HEK293 (cell line): ENCODE results near the gene TESMIN.

Experiments used
- CTCF ChIA-PET: fragments of 350-600 bp; formaldehyde crosslinking; extraction: SDS; loops from one replicate; lab custom pipeline; 2021; ENCODE audit warnings: antibody characterized with exemption; lab: Yijun Ruan, JAX
- POLR2A ChIA-PET: fragments of 300-600 bp; formaldehyde crosslinking; extraction: SDS; loops from one replicate; lab custom pipeline; 2020; ENCODE audit warnings: antibody characterized with exemption, inconsistent platforms; lab: Yijun Ruan, JAX
- H3K27ac ChIP-seq: fragments of 200-500 bp; sonication (Bioruptor generic); 2 replicates; pipeline ENCODE4 v1.5.1; 2014; ENCODE audit warnings: low read depth, low read length, control low read depth, inconsistent platforms; ENCODE audit errors: extremely low read depth
- H3K36me3 ChIP-seq, 2 experiments: fragments of 200-500 bp in 1 of 2; sonication (Bioruptor generic) in 1 of 2; 1 replicate in 1 of 2; 2 replicates in 1 of 2; pipeline ENCODE4 v1.5.1; 2014 to 2017; ENCODE audit warnings: inconsistent platforms in 2 of 2, low read length in 2 of 2; ENCODE audit not compliant: control insufficient read depth in 2 of 2, insufficient read depth in 1 of 2
- H3K4me1 ChIP-seq: fragments of 200-500 bp; sonication (Bioruptor generic); 2 replicates; pipeline ENCODE4 v1.5.1; 2014; ENCODE audit warnings: mild to moderate bottlenecking, low read length, inconsistent platforms; ENCODE audit not compliant: control insufficient read depth, insufficient read depth
- H3K4me3 ChIP-seq: 2 replicates; pipeline ENCODE4 v1.5.1; 2011; ENCODE audit warnings: low read depth, mild to moderate bottlenecking, control low read depth, low read length, moderate library complexity
- H3K9me3 ChIP-seq: fragments of 200-500 bp; sonication (Bioruptor generic); 2 replicates; pipeline ENCODE4 v1.5.1; 2014; ENCODE audit warnings: low read depth, low read length, inconsistent platforms; ENCODE audit not compliant: control insufficient read depth, insufficient read depth
- BCL11A ChIP-seq: fragments of 450-650 bp; formaldehyde crosslinking; IDR thresholded peaks from 2 replicates; pipeline ENCODE4 v1.5.1; 2016; ENCODE audit warnings: low read depth, missing biosample characterization, missing genetic modification characterization
- CTCF ChIP-seq: fragments of 450-650 bp; formaldehyde crosslinking; IDR thresholded peaks from 2 replicates; pipeline ENCODE4 v1.5.1; 2016; ENCODE audit warnings: missing biosample characterization, missing genetic modification characterization
- IKZF3 ChIP-seq: fragments of 450-650 bp; IDR thresholded peaks from 2 replicates; pipeline ENCODE4 v1.5.0; 2018; ENCODE audit warnings: missing biosample characterization, mild to moderate bottlenecking, missing genetic modification characterization, moderate library complexity
- SP2 ChIP-seq: fragments of 450-650 bp; formaldehyde crosslinking; IDR thresholded peaks from 2 replicates; pipeline ENCODE4 v1.5.1; 2016; ENCODE audit warnings: missing biosample characterization, missing genetic modification characterization
- ZBTB6 ChIP-seq: fragments of 450-650 bp; formaldehyde crosslinking; IDR thresholded peaks from 2 replicates; pipeline ENCODE4 v1.5.1; 2017; ENCODE audit warnings: missing biosample characterization, missing genetic modification characterization
- ZBTB7A ChIP-seq: fragments of 450-650 bp; formaldehyde crosslinking; IDR thresholded peaks from 2 replicates; pipeline ENCODE4 v1.5.1; 2016; ENCODE audit warnings: low read depth, missing biosample characterization, missing genetic modification characterization
- ZFHX2 ChIP-seq: fragments of 450-650 bp; formaldehyde crosslinking; conservative IDR thresholded peaks from 2 replicates; pipeline ENCODE4 v1.5.1; 2016; ENCODE audit warnings: missing biosample characterization, missing genetic modification characterization
- ZNF10 ChIP-seq: fragments of 450-650 bp; formaldehyde crosslinking; IDR thresholded peaks from 2 replicates; pipeline ENCODE4 v1.5.1; 2017; ENCODE audit warnings: missing biosample characterization, missing genetic modification characterization
- ZNF148 ChIP-seq: fragments of 450-650 bp; formaldehyde crosslinking; IDR thresholded peaks from 2 replicates; pipeline ENCODE4 v1.5.0; 2017; ENCODE audit warnings: missing biosample characterization, missing genetic modification characterization, borderline replicate concordance
- ZNF24 ChIP-seq: fragments of 450-650 bp; formaldehyde crosslinking; IDR thresholded peaks from 2 replicates; pipeline ENCODE4 v1.5.1; 2016; ENCODE audit warnings: missing biosample characterization, missing genetic modification characterization
- ZNF37A ChIP-seq: fragments of 450-650 bp; IDR thresholded peaks from 2 replicates; pipeline ENCODE4 v1.5.1; 2018; ENCODE audit warnings: missing biosample characterization, missing genetic modification characterization
- ZNF394 ChIP-seq: fragments of 450-650 bp; formaldehyde crosslinking; IDR thresholded peaks from 2 replicates; pipeline ENCODE4 v1.5.1; 2016; ENCODE audit warnings: missing biosample characterization, missing genetic modification characterization, mild to moderate bottlenecking, moderate library complexity, borderline replicate concordance
- ZNF416 ChIP-seq: fragments of 450-650 bp; formaldehyde crosslinking; IDR thresholded peaks from 2 replicates; pipeline ENCODE4 v1.5.1; 2016; ENCODE audit warnings: missing biosample characterization, missing genetic modification characterization
- ZNF423 ChIP-seq: fragments of 450-650 bp; formaldehyde crosslinking; IDR thresholded peaks from 2 replicates; pipeline ENCODE4 v1.5.1; 2016; ENCODE audit warnings: missing biosample characterization, missing genetic modification characterization
- ZNF473 ChIP-seq: fragments of 450-650 bp; formaldehyde crosslinking; IDR thresholded peaks from 2 replicates; pipeline ENCODE4 v1.5.1; 2017; ENCODE audit warnings: missing biosample characterization, missing genetic modification characterization
- ZNF529 ChIP-seq: fragments of 450-650 bp; formaldehyde crosslinking; IDR thresholded peaks from 2 replicates; pipeline ENCODE4 v1.5.1; 2017; ENCODE audit warnings: missing genetic modification characterization, missing biosample characterization; ENCODE audit not compliant: insufficient replicate concordance
- ZNF600 ChIP-seq: fragments of 450-650 bp; formaldehyde crosslinking; IDR thresholded peaks from 2 replicates; pipeline ENCODE4 v1.5.1; 2016; ENCODE audit warnings: missing biosample characterization, missing genetic modification characterization
- ZNF654 ChIP-seq: fragments of 450-650 bp; formaldehyde crosslinking; IDR thresholded peaks from 2 replicates; pipeline ENCODE4 v1.5.1; 2016; ENCODE audit warnings: low read depth, missing biosample characterization, missing genetic modification characterization
- ZXDB ChIP-seq: fragments of 450-650 bp; formaldehyde crosslinking; IDR thresholded peaks from 2 replicates; pipeline ENCODE4 v1.5.1; 2016; ENCODE audit warnings: missing biosample characterization, missing genetic modification characterization

The TESMIN gene

GRCh38 chr11:68751331-68751856, at the start of gene TESMIN (continued):
- TF ChIP-seq IKZF3 (tag by site-specific recombination), result peak; percentile 64; the same call in 1 of the 2 replicates
- TF ChIP-seq ZXDB (tag by site-specific recombination), result 0 out of 2 replicates have a peak, but pooled peaks have one; percentile 16

- ChIA-PET POLR2A (no interaction called here), CTCF (interaction anchor here (0.6 to 3.0 kb wide), 39 partner anchors 8 to 1281 kb away, joined by 3 to 17 read pairs (median 4); no protein-coding TSS in a partner anchor)
- H3K9me3 ChIP-seq, result no peaks in the 10 kb centered on the region
- peaks cover 0 to 47% of the 10 kb centered on the region in 2 experiments; a peak in 2 of 3 replicates for H3K36me3 ChIP-seq
- peak; percentile 28 for TF ChIP-seq ZNF654
- no peak for TF ChIP-seq ZNF423 (tag by site-specific recombination)
- peak; percentile 27; the same call in 1 of the 2 replicates for TF ChIP-seq CTCF
- H3K4me1 ChIP-seq, result no peaks in the 10 kb centered on the region; the same call in 1 of the 2 replicates
- H3K4me3 ChIP-seq, result no peak overlapping the region
- no peak overlapping the region for H3K27ac ChIP-seq
These were observed 47.0 kb upstream of the TESMIN start for GRCh38 chr11:68798221-68798813.

- H3K9me3 ChIP-seq, result no peaks in the 10 kb centered on the region
- no peak overlapping the region for H3K27ac ChIP-seq
- ChIA-PET CTCF (interaction anchor here (0.6 to 3.0 kb wide), 5 partner anchors 10 to 200 kb away, joined by 3 to 17 read pairs (median 3); no protein-coding TSS in a partner anchor), POLR2A (no interaction called here)
- H3K4me1 ChIP-seq, result no peaks in the 10 kb centered on the region; the same call in 1 of the 2 replicates
- TF ChIP-seq ZNF600 (tag by site-specific recombination) (peak; percentile 31; the same call in 1 of the 2 replicates), ZNF423 (tag by site-specific recombination) (0 out of 2 replicates have a peak, but pooled peaks have one; percentile 16), ZBTB7A (tag by site-specific recombination) (no peak), ZNF473 (tag by site-specific recombination) (no peak), ZFHX2 (tag by site-specific recombination) (0 out of 2 replicates have a peak, but pooled peaks have one; percentile 15), ZNF37A (tag by site-specific recombination) (no peak), SP2 (tag by site-specific recombination) (no peak), ZNF394 (no peak)
- peaks cover 0 to 55% of the 10 kb centered on the region in 2 experiments; a peak in 2 of 3 replicates for H3K36me3 ChIP-seq
- no peak overlapping the region for H3K4me3 ChIP-seq
These were observed 45.5 kb upstream of the TESMIN start for GRCh38 chr11:68796801-68797200.

- Histone ChIP-seq H3K36me3 (peaks cover 0 to 40% of the 10 kb centered on the region in 2 experiments; a peak in 2 of 3 replicates), H3K4me3 (no peak overlapping the region), H3K9me3 (no peaks in the 10 kb centered on the region), H3K4me1 (no peaks in the 10 kb centered on the region), H3K27ac (no peak overlapping the region)
- CTCF ChIA-PET, result interaction anchor here (0.8 kb wide), 1 partner anchor 9 kb away, joined by 3 read pairs; no protein-coding TSS in a partner anchor
- POLR2A ChIA-PET, result no interaction called here
- no peak for TF ChIP-seq ZNF148 (tag by site-specific recombination)
- no peak for TF ChIP-seq ZNF24 (tag by site-specific recombination)
- TF ChIP-seq BCL11A (tag by site-specific recombination), result no peak
- TF ChIP-seq ZNF10 (tag by site-specific recombination), result no peak
- TF ChIP-seq ZNF529 (tag by site-specific recombination), result no peak
- no peak for TF ChIP-seq ZNF416
- TF ChIP-seq ZBTB6 (tag by site-specific recombination), result no peak
These were observed 41.2 kb upstream of the TESMIN start for GRCh38 chr11:68792400-68792966.
